OCI-LY1 (cell line): ENCODE results near the gene GHRL.
"Not testable (repeated sequence)": the region's sequence is repeated elsewhere in the genome, so short reads cannot be mapped to it uniquely, and the experiment has no call there.

ENCODE experiments used
- EZH2 ChIP-seq: fragments of 200-600 bp; sonication (generic), shearing (Covaris generic); IDR thresholded peaks from 2 replicates; pipeline ENCODE4 v1.8.0; 2017; ENCODE audit warnings: borderline replicate concordance, mixed run types, mild to moderate bottlenecking, antibody characterized with exemption, low read length, moderate library complexity, mixed read lengths
- TF ChIP-seq, protein P1 (sequence below): fragments of 200-600 bp; sonication (generic), shearing (Covaris generic); IDR thresholded peaks from 2 replicates; pipeline ENCODE4 v1.5.1; 2017; ENCODE audit warnings: mild to moderate bottlenecking, antibody characterized with exemption, low read length, moderate library complexity, mixed read lengths

DNA sequence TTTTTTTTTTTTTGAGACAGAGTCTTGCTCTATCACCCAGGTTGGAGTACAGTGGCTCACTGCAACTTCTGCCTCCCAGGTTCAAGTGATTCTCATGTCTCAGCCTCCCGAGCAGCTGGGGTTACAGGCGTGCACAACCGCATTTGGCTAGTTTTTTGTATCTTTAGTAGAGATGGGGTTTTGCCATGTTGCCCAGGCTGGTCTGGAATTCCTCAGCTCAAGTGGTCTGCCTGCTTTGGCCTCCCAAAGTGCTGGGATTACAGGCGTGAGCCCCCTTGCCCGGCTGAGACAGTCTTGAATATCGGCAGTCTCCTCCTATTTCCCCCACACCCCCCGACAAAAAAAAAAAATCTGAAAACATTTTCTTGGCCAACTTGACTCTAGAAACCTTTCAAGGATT is 25.8 kb downstream of the GHRL start:
- TF ChIP-seq, protein P1, sequence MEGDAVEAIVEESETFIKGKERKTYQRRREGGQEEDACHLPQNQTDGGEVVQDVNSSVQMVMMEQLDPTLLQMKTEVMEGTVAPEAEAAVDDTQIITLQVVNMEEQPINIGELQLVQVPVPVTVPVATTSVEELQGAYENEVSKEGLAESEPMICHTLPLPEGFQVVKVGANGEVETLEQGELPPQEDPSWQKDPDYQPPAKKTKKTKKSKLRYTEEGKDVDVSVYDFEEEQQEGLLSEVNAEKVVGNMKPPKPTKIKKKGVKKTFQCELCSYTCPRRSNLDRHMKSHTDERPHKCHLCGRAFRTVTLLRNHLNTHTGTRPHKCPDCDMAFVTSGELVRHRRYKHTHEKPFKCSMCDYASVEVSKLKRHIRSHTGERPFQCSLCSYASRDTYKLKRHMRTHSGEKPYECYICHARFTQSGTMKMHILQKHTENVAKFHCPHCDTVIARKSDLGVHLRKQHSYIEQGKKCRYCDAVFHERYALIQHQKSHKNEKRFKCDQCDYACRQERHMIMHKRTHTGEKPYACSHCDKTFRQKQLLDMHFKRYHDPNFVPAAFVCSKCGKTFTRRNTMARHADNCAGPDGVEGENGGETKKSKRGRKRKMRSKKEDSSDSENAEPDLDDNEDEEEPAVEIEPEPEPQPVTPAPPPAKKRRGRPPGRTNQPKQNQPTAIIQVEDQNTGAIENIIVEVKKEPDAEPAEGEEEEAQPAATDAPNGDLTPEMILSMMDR: not testable (repeated sequence)
- not testable (repeated sequence) for TF ChIP-seq EZH2
